ENCODE measurements around the gene ROMO1.

- no peak for TF ChIP-seq POLR2A (IDR thresholded peaks at IDR 0.05)
- TF ChIP-seq CTCF (IDR thresholded peaks at IDR 0.05), result no peak
Observed at GRCh38 chr20:35665949-35666288, 33.3 kb upstream of the ROMO1 start.
